GM23338 (cell line): Measurements from ENCODE around the gene WARS2. TPM values are rescaled to one million over a fixed set of nuclear protein-coding genes. Genes with fewer than 3 reads are reported as not detected.

Experiments used
- ATAC-seq: fragments of 200-7000 bp; cut with Tn5 transposase; 3 replicates; pipeline ENCODE4 v1.9.1; 2020
- DNase-seq: peaks from one replicate; pipeline ENCODE4 v3.0.0-alpha.2; 2015; ENCODE audit warnings: low spot score
- H2AFZ ChIP-seq: fragments of 200-600 bp; sonication (generic); 2 replicates; pipeline ENCODE4 v1.8.0; 2016; ENCODE audit warnings: antibody characterized with exemption, mild to moderate bottlenecking, moderate library complexity
- H3F3A ChIP-seq: fragments of 200-600 bp; sonication (generic); replicated peaks from 2 replicates; pipeline ENCODE4 v1.8.0; 2017; ENCODE audit warnings: antibody characterized with exemption, mixed run types, low read depth
- H3K27ac ChIP-seq: fragments of 200-600 bp; sonication (generic); 2 replicates; pipeline ENCODE4 v1.6.1; 2016; ENCODE audit warnings: low read depth
- H3K27me3 ChIP-seq: fragments of 200-600 bp; sonication (generic); 2 replicates; pipeline ENCODE4 v1.8.0; 2016; ENCODE audit warnings: mild to moderate bottlenecking, mixed run types, moderate library complexity; ENCODE audit not compliant: insufficient read depth
- H3K36me3 ChIP-seq: fragments of 200-600 bp; sonication (generic); 2 replicates; pipeline ENCODE4 v1.8.0; 2016; ENCODE audit warnings: mild to moderate bottlenecking; ENCODE audit not compliant: insufficient read depth
- H3K4me1 ChIP-seq: fragments of 200-600 bp; sonication (generic); 2 replicates; pipeline ENCODE4 v1.8.0; 2016; ENCODE audit warnings: mild to moderate bottlenecking, moderate library complexity; ENCODE audit not compliant: insufficient read depth
- H3K4me2 ChIP-seq: fragments of 200-600 bp; sonication (generic); 2 replicates; pipeline ENCODE4 v1.7.1; 2017; ENCODE audit warnings: mixed run types
- H3K4me3 ChIP-seq: fragments of 200-600 bp; sonication (generic); 2 replicates; pipeline ENCODE4 v1.6.1; 2016; ENCODE audit warnings: mixed run types
- H3K79me2 ChIP-seq: fragments of 200-600 bp; sonication (generic); replicated peaks from 2 replicates; pipeline ENCODE4 v1.8.0; 2017; ENCODE audit warnings: mild to moderate bottlenecking; ENCODE audit not compliant: insufficient read depth
- H3K9me2 ChIP-seq: fragments of 200-600 bp; sonication (generic); 2 replicates; pipeline ENCODE4 v1.8.0; 2017; ENCODE audit not compliant: insufficient read depth
- H4K20me1 ChIP-seq: fragments of 200-600 bp; sonication (generic); replicated peaks from 2 replicates; pipeline ENCODE4 v1.8.0; 2017; ENCODE audit warnings: mild to moderate bottlenecking; ENCODE audit not compliant: insufficient read depth
- H3K27ac Mint-ChIP-seq: 2 replicates; pipeline ENCODE4 v1.8.0; 2020; ENCODE audit warnings: inconsistent platforms, mild to moderate bottlenecking, moderate library complexity, mixed read lengths
- H3K27me3 Mint-ChIP-seq: 3 replicates; pipeline ENCODE4 v1.8.0; 2022; ENCODE audit warnings: low read depth, mild to moderate bottlenecking, moderate library complexity, mixed read lengths, inconsistent platforms; ENCODE audit not compliant: insufficient read depth, poor library complexity
- H3K36me3 Mint-ChIP-seq: 3 replicates; pipeline ENCODE4 v1.8.0; 2021; ENCODE audit warnings: low read depth, mild to moderate bottlenecking, inconsistent platforms, moderate library complexity, mixed read lengths
- H3K4me1 Mint-ChIP-seq: 3 replicates; pipeline ENCODE4 v1.8.0; 2020; ENCODE audit warnings: mild to moderate bottlenecking, inconsistent platforms, mixed read lengths
- H3K4me3 Mint-ChIP-seq: 3 replicates; pipeline ENCODE4 v1.8.0; 2021; ENCODE audit warnings: moderate library complexity, mild to moderate bottlenecking, inconsistent platforms, mixed read lengths
- H3K9me3 Mint-ChIP-seq: 3 replicates; pipeline ENCODE4 v1.8.0; 2020; ENCODE audit warnings: moderate library complexity, mild to moderate bottlenecking, inconsistent platforms, mixed read lengths
- CREB1 ChIP-seq: fragments of 250-450 bp; sonication (Bioruptor Pico); IDR thresholded peaks from 2 replicates; pipeline ENCODE4 v1.5.0; 2020; ENCODE audit warnings: low read depth, mild to moderate bottlenecking, moderate library complexity
- EZH2phosphoT487 ChIP-seq: fragments of 200-600 bp; sonication (generic); IDR thresholded peaks from one replicate; pipeline ENCODE4 v1.8.1; 2018; ENCODE audit warnings: antibody characterized with exemption; ENCODE audit not compliant: unreplicated experiment
- JUNB ChIP-seq: IDR thresholded peaks from one replicate; pipeline ENCODE4 v1.6.1; 2016; ENCODE audit warnings: antibody characterized with exemption; ENCODE audit not compliant: unreplicated experiment
- NANOG ChIP-seq: IDR thresholded peaks from 2 replicates; pipeline ENCODE4 v1.6.1; 2016; ENCODE audit warnings: antibody characterized with exemption, borderline replicate concordance
- POLR2AphosphoS5 ChIP-seq: IDR thresholded peaks from 2 replicates; pipeline ENCODE4 v1.6.1; 2016; ENCODE audit warnings: antibody characterized with exemption, low read depth
- REST ChIP-seq: IDR thresholded peaks from one replicate; pipeline ENCODE4 v1.6.1; 2018; ENCODE audit warnings: antibody characterized with exemption; ENCODE audit not compliant: unreplicated experiment
- ZNF114 ChIP-seq: fragments of 250-450 bp; sonication (Bioruptor Pico); IDR thresholded peaks from 2 replicates; pipeline ENCODE4 v1.5.0; 2020; ENCODE audit warnings: mild to moderate bottlenecking, moderate library complexity
- ZNF331 ChIP-seq: fragments of 250-450 bp; sonication (Bioruptor Pico); IDR thresholded peaks from 2 replicates; pipeline ENCODE4 v1.5.0; 2020; ENCODE audit warnings: low read depth, mild to moderate bottlenecking, moderate library complexity
- polyA plus RNA-seq: library from polyadenylated mRNA; unstranded; fragments of >200 nt; fragmentation: Nextera tagmentation; extraction: Ambion mirVana; gene quantifications from 2 replicates; pipeline ENCODE4 v1.2.1, GENCODE V29; 2016
- total RNA-seq: library from RNA; depleted of rRNA; stranded (reverse); fragments of >200 nt; shearing (Covaris generic); gene quantifications from 2 replicates; pipeline ENCODE4 v1.2.3, GENCODE V29; 2014

The WARS2 gene
- total and polyA plus RNA-seq, 2 experiments from 2014 or later, result 6.4 to 12.6 TPM

DNA sequence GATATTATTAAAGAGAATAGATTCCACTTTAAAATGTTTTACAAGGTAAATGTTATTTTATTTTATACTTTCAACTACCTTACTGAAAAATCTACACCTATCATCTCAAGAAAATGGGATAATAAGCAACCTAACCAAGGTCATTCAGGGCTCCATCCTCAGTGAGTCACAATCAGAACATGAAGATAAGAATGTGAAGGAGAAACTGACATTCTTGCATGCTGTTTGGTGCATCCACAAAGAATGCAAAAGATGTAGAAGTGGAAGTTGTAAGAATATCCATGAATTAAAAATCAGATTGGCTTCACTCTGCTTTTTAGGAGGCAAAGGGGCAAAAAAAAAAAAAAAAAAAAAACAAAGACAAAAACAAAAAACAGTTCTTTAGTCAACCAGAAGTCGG, 6.5 kb downstream of the WARS2 start:
- H3K27ac ChIP-seq, result no peak overlapping the region
- no peaks in the 10 kb centered on the region for H3K9me2 ChIP-seq
- H2AFZ ChIP-seq, result no peak overlapping the region
- no peak for ATAC-seq
- H3K9me3 Mint-ChIP-seq, result no peaks in the 10 kb centered on the region
- no peak overlapping the region for H3K27ac Mint-ChIP-seq
- no peaks in the 10 kb centered on the region for H4K20me1 ChIP-seq
- no peaks in the 10 kb centered on the region for H3F3A ChIP-seq
- TF ChIP-seq JUNB, result no peak
- no peak for TF ChIP-seq REST
- TF ChIP-seq ZNF331 (CRISPR knock-in tag), result no peak
- TF ChIP-seq EZH2phosphoT487, result no peak
- no peaks in the 10 kb centered on the region; the same call in 2 of the 3 replicates for H3K4me1 Mint-ChIP-seq
- H3K4me1 ChIP-seq, result 0 out of 2 replicates have a peak, but pooled peaks cover under 1% of the 10 kb centered on the region
- no peak overlapping the region for H3K4me3 Mint-ChIP-seq
- no peaks in the 10 kb centered on the region for H3K36me3 ChIP-seq
- no peak overlapping the region for H3K4me2 ChIP-seq
- no peaks in the 10 kb centered on the region; the same call in 2 of the 3 replicates for H3K36me3 Mint-ChIP-seq
- H3K4me3 ChIP-seq, result no peak overlapping the region
- no peak for DNase-seq
- no peaks in the 10 kb centered on the region for H3K27me3 ChIP-seq
- H3K79me2 ChIP-seq, result peaks cover 16% of the 10 kb centered on the region
- H3K27me3 Mint-ChIP-seq, result no peaks in the 10 kb centered on the region

DNA sequence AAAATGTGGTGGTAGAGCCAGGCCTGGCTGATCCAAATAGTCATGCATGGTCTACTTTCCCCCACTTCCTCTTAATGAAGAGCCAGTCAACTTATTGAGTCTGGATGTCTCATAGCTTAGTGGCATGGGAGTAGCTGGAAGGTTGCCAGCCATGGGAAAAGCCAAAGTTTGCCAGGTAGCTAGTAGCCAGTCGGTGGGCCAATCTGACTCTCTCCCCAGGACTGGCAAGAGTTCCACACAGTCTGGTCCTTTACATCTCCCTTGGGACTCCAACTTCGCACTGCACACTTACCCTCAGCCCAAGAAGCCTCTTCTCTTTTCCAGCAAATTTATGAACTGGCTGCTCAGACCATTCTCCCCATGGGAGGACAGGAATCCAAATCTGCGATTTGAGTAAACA, 8.3 kb downstream of the WARS2 start:
- Histone ChIP-seq H3K27ac (no peak overlapping the region), H3K4me2 (no peak overlapping the region), H3K36me3 (no peaks in the 10 kb centered on the region), H3F3A (no peaks in the 10 kb centered on the region), H3K27me3 (no peaks in the 10 kb centered on the region), H2AFZ (no peak overlapping the region), H3K9me2 (no peaks in the 10 kb centered on the region), H4K20me1 (no peaks in the 10 kb centered on the region), H3K4me3 (no peak overlapping the region), H3K79me2 (peaks cover under 1% of the 10 kb centered on the region; the same call in 1 of the 2 replicates), H3K4me1 (no peaks in the 10 kb centered on the region)
- DNase-seq, result no peak
- Mint-ChIP-seq H3K4me3 (no peak overlapping the region), H3K27ac (no peak overlapping the region), H3K36me3 (no peaks in the 10 kb centered on the region; the same call in 2 of the 3 replicates), H3K9me3 (no peaks in the 10 kb centered on the region), H3K4me1 (no peaks in the 10 kb centered on the region; the same call in 2 of the 3 replicates), H3K27me3 (no peaks in the 10 kb centered on the region)
- ATAC-seq, result no peak
- TF ChIP-seq ZNF331 (CRISPR knock-in tag) (no peak), REST (no peak), CREB1 (no peak), ZNF114 (CRISPR knock-in tag) (no peak), POLR2AphosphoS5 (no peak), JUNB (no peak), EZH2phosphoT487 (no peak), NANOG (no peak)
